Duodenal mucosa (tissue), 2 donors: Measurements from ENCODE around the gene TCEA3.

Experiments
- H3K27ac ChIP-seq: one replicate; pipeline ENCODE4 v1.7.0; 2013; ENCODE audit warnings: low read depth, low read length
- H3K27me3 ChIP-seq, 2 donors: one replicate each; pipeline ENCODE4 v1.7.0; 2013; ENCODE audit warnings: low read length in 2 of 2, control low read depth in 1 of 2; ENCODE audit not compliant: insufficient read depth in 2 of 2, control insufficient read depth in 1 of 2
- H3K36me3 ChIP-seq, 2 donors: one replicate each; pipeline ENCODE4 v1.7.0; 2013; ENCODE audit warnings: low read length in 2 of 2, control low read depth in 1 of 2; ENCODE audit not compliant: insufficient read depth in 2 of 2, control insufficient read depth in 1 of 2
- H3K4me1 ChIP-seq, 2 donors: one replicate each; pipeline ENCODE4 v1.7.0; 2013; ENCODE audit warnings: low read length in 2 of 2, control low read depth in 1 of 2; ENCODE audit not compliant: insufficient read depth in 2 of 2, control insufficient read depth in 1 of 2
- H3K4me3 ChIP-seq, 2 donors: one replicate each; pipeline ENCODE4 v1.7.0; 2013; ENCODE audit warnings: low read length in 2 of 2, low read depth in 1 of 2
- H3K9ac ChIP-seq, 2 donors: one replicate each; pipeline ENCODE4 v1.7.0; 2013; ENCODE audit warnings: low read length in 2 of 2, low read depth in 1 of 2
- H3K9me3 ChIP-seq, 2 donors: one replicate each; pipeline ENCODE4 v1.7.0; 2013; ENCODE audit warnings: low read length in 2 of 2, control low read depth in 1 of 2; ENCODE audit not compliant: control insufficient read depth in 1 of 2

TCEA3 gene

DNA sequence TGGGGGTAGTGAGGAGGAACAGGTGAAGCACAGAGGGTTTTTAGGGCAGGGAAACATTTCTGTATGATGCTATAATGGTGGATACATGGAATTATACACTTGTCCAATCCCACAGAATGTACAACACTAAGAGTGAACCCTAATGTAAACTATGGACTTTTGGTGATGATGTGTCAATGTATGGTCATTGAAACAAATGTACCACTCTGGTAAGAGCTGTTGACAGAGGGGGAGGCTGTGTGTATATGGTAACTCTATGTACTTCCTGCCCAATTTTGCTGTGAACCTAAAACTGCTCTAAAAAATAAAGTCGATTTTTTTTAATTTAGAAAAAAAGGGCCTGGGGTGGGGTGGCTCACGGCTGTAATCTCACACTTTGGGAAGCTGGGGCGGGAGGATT lies 36.5 kb upstream of the TCEA3 start:
- Histone ChIP-seq H3K9me3 (no peaks in the 10 kb centered on the region), H3K36me3 (no peaks in the 10 kb centered on the region), H3K27ac (no peak overlapping the region), H3K4me3 (no peak overlapping the region), H3K27me3 (peaks cover 0 to 3% of the 10 kb centered on the region in 2 donors), H3K4me1 (no peaks in the 10 kb centered on the region), H3K9ac (no peak overlapping the region)

GRCh38 chr1:23460519-23460918 lies 36.0 kb upstream of the TCEA3 start:
- Histone ChIP-seq H3K27ac (no peak overlapping the region), H3K9ac (no peak overlapping the region), H3K9me3 (no peaks in the 10 kb centered on the region), H3K36me3 (no peaks in the 10 kb centered on the region), H3K4me3 (no peak overlapping the region), H3K4me1 (no peaks in the 10 kb centered on the region), H3K27me3 (peaks cover 0 to 3% of the 10 kb centered on the region in 2 donors)

- no peak overlapping the region for H3K27ac ChIP-seq
- no peak overlapping the region for H3K9ac ChIP-seq
- H3K4me1 ChIP-seq = no peaks in the 10 kb centered on the region
- no peaks in the 10 kb centered on the region for H3K9me3 ChIP-seq
- no peak overlapping the region for H3K4me3 ChIP-seq
- peaks cover 0 to 5% of the 10 kb centered on the region in 2 donors for H3K36me3 ChIP-seq
- H3K27me3 ChIP-seq = peaks cover 0 to 7% of the 10 kb centered on the region in 2 donors
These were observed 34.8 kb upstream of the TCEA3 start for GRCh38 chr1:23459338-23459757.

DNA sequence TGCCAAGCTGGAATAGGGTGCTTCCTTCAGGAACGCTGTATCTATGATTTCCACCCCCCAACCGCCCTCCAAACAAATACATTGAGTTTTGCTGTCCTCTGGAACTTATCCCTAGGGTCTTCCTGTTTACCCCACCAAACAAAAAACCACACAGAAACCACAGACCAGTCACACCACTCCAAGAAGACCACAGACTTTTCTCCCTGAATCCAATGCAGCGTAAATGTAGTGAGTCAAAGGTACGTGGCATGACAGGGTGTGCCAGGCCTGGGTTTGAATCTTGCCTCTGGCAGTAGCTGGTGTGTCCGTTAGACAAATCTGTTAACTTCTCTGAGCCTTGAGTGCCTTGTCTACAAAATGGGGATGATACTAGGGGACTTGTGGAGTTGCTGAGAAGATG lies 31.7 kb upstream of the TCEA3 start:
- H3K9ac ChIP-seq = no peak overlapping the region
- peaks cover 13 to 16% of the 10 kb centered on the region in 2 donors for H3K4me1 ChIP-seq
- no peaks in the 10 kb centered on the region for H3K9me3 ChIP-seq
- no peak overlapping the region for H3K4me3 ChIP-seq
- no peak overlapping the region for H3K27ac ChIP-seq
- H3K27me3 ChIP-seq = peaks cover 0 to 4% of the 10 kb centered on the region in 2 donors
- peaks cover 0 to 5% of the 10 kb centered on the region in 2 donors for H3K36me3 ChIP-seq

DNA sequence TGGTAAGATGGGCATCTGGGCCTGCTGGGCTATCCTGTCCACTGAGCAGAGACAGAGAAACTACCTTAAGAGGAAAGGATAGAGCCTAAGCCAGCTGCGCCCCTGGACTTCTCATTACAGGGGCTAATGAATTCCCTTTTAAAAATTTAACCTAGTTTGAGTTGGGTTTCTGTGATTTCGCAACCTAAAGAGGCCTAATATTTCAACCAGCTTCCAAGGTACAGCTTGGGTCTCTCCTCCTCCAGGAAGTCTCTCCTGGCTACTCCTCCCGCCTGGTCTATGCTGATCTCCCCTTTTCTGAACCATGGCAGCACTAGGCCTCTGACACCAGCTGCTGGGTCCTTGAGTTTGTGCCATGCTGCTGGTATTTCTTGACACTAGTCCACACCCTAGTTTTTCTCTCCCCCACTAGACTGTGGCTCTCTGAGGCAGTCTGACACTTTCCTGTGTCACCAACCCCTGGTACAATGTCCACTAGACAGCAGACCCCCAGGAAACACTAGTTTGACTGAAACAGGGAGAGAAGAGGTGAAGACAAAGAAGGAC lies 29.0 kb upstream of the TCEA3 start:
- peaks cover 0 to 5% of the 10 kb centered on the region in 2 donors for H3K36me3 ChIP-seq
- peaks cover 20 to 27% of the 10 kb centered on the region in 2 donors for H3K4me1 ChIP-seq
- H3K27me3 ChIP-seq = peaks cover 0 to 4% of the 10 kb centered on the region in 2 donors
- no peak overlapping the region for H3K9ac ChIP-seq
- H3K9me3 ChIP-seq = no peaks in the 10 kb centered on the region
- no peak overlapping the region for H3K4me3 ChIP-seq
- no peak overlapping the region for H3K27ac ChIP-seq

GRCh38 chr1:23452011-23452411 lies 27.5 kb upstream of the TCEA3 start:
- H3K4me3 ChIP-seq = no peak overlapping the region
- H3K9me3 ChIP-seq = no peaks in the 10 kb centered on the region
- H3K4me1 ChIP-seq = peaks cover 20 to 27% of the 10 kb centered on the region in 2 donors
- peaks cover 0 to 4% of the 10 kb centered on the region in 2 donors for H3K27me3 ChIP-seq
- H3K27ac ChIP-seq = no peak overlapping the region
- peaks cover 0 to 5% of the 10 kb centered on the region in 2 donors for H3K36me3 ChIP-seq
- H3K9ac ChIP-seq = peak overlapping the region; percentile 41 to 49

- peaks cover 0 to 4% of the 10 kb centered on the region in 2 donors for H3K27me3 ChIP-seq
- H3K4me3 ChIP-seq = no peak overlapping the region
- peak overlapping the region; percentile 41 to 49 for H3K9ac ChIP-seq
- no peak overlapping the region for H3K27ac ChIP-seq
- H3K9me3 ChIP-seq = no peaks in the 10 kb centered on the region
- peaks cover 20 to 27% of the 10 kb centered on the region in 2 donors for H3K4me1 ChIP-seq
- H3K36me3 ChIP-seq = peaks cover 0 to 5% of the 10 kb centered on the region in 2 donors
These were observed 26.9 kb upstream of the TCEA3 start for GRCh38 chr1:23451441-23451840.

- H3K36me3 ChIP-seq = peaks cover 0 to 5% of the 10 kb centered on the region in 2 donors
These were observed 26.3 kb upstream of the TCEA3 start for GRCh38 chr1:23450894-23451293.

GRCh38 chr1:23449958-23450357 lies 25.4 kb upstream of the TCEA3 start:
- Histone ChIP-seq H3K9ac (no peak overlapping the region), H3K4me1 (peaks cover 20 to 27% of the 10 kb centered on the region in 2 donors), H3K27ac (no peak overlapping the region)

More at GRCh38 chr1:23450894-23451293, 26.3 kb upstream of the TCEA3 start:
- H3K27ac ChIP-seq = no peak overlapping the region
- peaks cover 0 to 4% of the 10 kb centered on the region in 2 donors for H3K27me3 ChIP-seq
- no peak overlapping the region for H3K4me3 ChIP-seq
- H3K9me3 ChIP-seq = no peaks in the 10 kb centered on the region
- H3K4me1 ChIP-seq = peaks cover 20 to 27% of the 10 kb centered on the region in 2 donors
- no peak overlapping the region for H3K9ac ChIP-seq

GRCh38 chr1:23449306-23449705 lies 24.8 kb upstream of the TCEA3 start:
- Histone ChIP-seq H3K36me3 (no peaks in the 10 kb centered on the region), H3K27me3 (no peaks in the 10 kb centered on the region), H3K9me3 (no peaks in the 10 kb centered on the region), H3K27ac (no peak overlapping the region), H3K4me1 (peaks cover 20 to 27% of the 10 kb centered on the region in 2 donors), H3K9ac (no peak overlapping the region), H3K4me3 (no peak overlapping the region)

More at GRCh38 chr1:23449958-23450357, 25.4 kb upstream of the TCEA3 start:
- no peaks in the 10 kb centered on the region for H3K9me3 ChIP-seq
- no peak overlapping the region for H3K4me3 ChIP-seq
- H3K36me3 ChIP-seq = peaks cover 0 to 2% of the 10 kb centered on the region in 2 donors
- peaks cover 0 to 1% of the 10 kb centered on the region in 2 donors for H3K27me3 ChIP-seq
